GM19395 (cell line): ENCODE results near the gene HS6ST1.
"Not testable (repeated sequence)": the region's sequence is repeated elsewhere in the genome, so short reads cannot be mapped to it uniquely, and the experiment has no call there.

Experiments
- ATAC-seq: cut with Tn5 transposase; IDR thresholded peaks from one replicate; pipeline ENCODE4 v1.9.1; 2021; ENCODE audit warnings: mild to moderate bottlenecking, moderate library complexity; ENCODE audit not compliant: unreplicated experiment

The HS6ST1 gene

GRCh38 chr2:128269990-128270671 is 48.5 kb downstream of the HS6ST1 start:
- ATAC-seq = no peak

- ATAC-seq = no peak
Observed at GRCh38 chr2:128269063-128269989, 49.3 kb downstream of the HS6ST1 start.

- ATAC-seq = not testable (repeated sequence)
Observed at GRCh38 chr2:128268611-128269010, 50.1 kb downstream of the HS6ST1 start.

- not testable (repeated sequence) for ATAC-seq
Observed at GRCh38 chr2:128268145-128268544, 50.5 kb downstream of the HS6ST1 start.

GRCh38 chr2:128267649-128268048 is 51.0 kb downstream of the HS6ST1 start:
- not testable (repeated sequence) for ATAC-seq

- ATAC-seq = not testable (repeated sequence)
Observed at GRCh38 chr2:128267197-128267596, 51.5 kb downstream of the HS6ST1 start.

- not testable (repeated sequence) for ATAC-seq
Observed at GRCh38 chr2:128266463-128266862, 52.2 kb downstream of the HS6ST1 start.

GRCh38 chr2:128265608-128265993 is 53.1 kb downstream of the HS6ST1 start:
- ATAC-seq = not testable (repeated sequence)

- no peak for ATAC-seq
Observed at GRCh38 chr2:128264881-128265607, 53.6 kb downstream of the HS6ST1 start.

- ATAC-seq = no peak
Observed at GRCh38 chr2:128263902-128264331, 54.8 kb downstream of the HS6ST1 start.

GRCh38 chr2:128262315-128263253 is 56.1 kb downstream of the HS6ST1 start:
- no peak for ATAC-seq

GRCh38 chr2:128261245-128262128 is 57.2 kb downstream of the HS6ST1 start:
- ATAC-seq = no peak

GRCh38 chr2:128260239-128261138 is 58.2 kb downstream of the HS6ST1 start:
- ATAC-seq = no peak

GRCh38 chr2:128259585-128259984 is 59.1 kb downstream of the HS6ST1 start:
- no peak for ATAC-seq

GRCh38 chr2:128258218-128258617 is 60.5 kb downstream of the HS6ST1 start:
- ATAC-seq = no peak

- ATAC-seq = no peak
Observed at GRCh38 chr2:128252501-128252900, 66.2 kb downstream of the HS6ST1 start.

GRCh38 chr2:128252086-128252485 is 66.6 kb downstream of the HS6ST1 start:
- not testable (repeated sequence) for ATAC-seq
